Measurements from ENCODE around the gene PEX14. TPM values are rescaled to one million over a fixed set of nuclear protein-coding genes. Genes with fewer than 3 reads are reported as not detected.

The PEX14 gene
- total and polyA plus RNA-seq, 2 experiments from 2014 or later: 10.0 to 20.9 TPM

- Histone ChIP-seq H2AFZ (no peak overlapping the region), H3K4me3 (no peak overlapping the region), H3K79me2 (peaks cover 82% of the 10 kb centered on the region), H3K4me1 (ENCODE audit: insufficient read depth) (peaks cover 19% of the 10 kb centered on the region), H3K27me3 (no peaks in the 10 kb centered on the region), H3K27ac (no peak overlapping the region), H3K9me3 (ENCODE audit: low read depth) (no peaks in the 10 kb centered on the region), H4K20me1 (ENCODE audit: insufficient read depth, poor library complexity, severe bottlenecking) (peaks cover 50% of the 10 kb centered on the region), H3K36me3 (replicated peaks; ENCODE audit: insufficient read depth, low read depth) (no peaks in the 10 kb centered on the region), H3K4me2 (no peak overlapping the region), H3K9me2 (replicated peaks; ENCODE audit: insufficient read depth) (no peaks in the 10 kb centered on the region)
- WGBS (ENCODE audit: low lambda C conversion rate, missing lambda C conversion rate): 83% methylated on average over 6 of the region's 6 CpGs
- no peak for DNase-seq (ENCODE audit: low spot score)
- TF ChIP-seq CTCF (IDR thresholded peaks at IDR 0.05; ENCODE audit: poor library complexity) (no peak), EZH2phosphoT487 (IDR thresholded peaks at IDR 0.05; ENCODE audit: low read depth, severe bottlenecking, unreplicated experiment) (no peak), EZH2 (IDR thresholded peaks at IDR 0.05; ENCODE audit: borderline replicate concordance) (no peak)
These were observed 35.2 kb downstream of the PEX14 start for GRCh38 chr1:10509809-10510509.

DNA sequence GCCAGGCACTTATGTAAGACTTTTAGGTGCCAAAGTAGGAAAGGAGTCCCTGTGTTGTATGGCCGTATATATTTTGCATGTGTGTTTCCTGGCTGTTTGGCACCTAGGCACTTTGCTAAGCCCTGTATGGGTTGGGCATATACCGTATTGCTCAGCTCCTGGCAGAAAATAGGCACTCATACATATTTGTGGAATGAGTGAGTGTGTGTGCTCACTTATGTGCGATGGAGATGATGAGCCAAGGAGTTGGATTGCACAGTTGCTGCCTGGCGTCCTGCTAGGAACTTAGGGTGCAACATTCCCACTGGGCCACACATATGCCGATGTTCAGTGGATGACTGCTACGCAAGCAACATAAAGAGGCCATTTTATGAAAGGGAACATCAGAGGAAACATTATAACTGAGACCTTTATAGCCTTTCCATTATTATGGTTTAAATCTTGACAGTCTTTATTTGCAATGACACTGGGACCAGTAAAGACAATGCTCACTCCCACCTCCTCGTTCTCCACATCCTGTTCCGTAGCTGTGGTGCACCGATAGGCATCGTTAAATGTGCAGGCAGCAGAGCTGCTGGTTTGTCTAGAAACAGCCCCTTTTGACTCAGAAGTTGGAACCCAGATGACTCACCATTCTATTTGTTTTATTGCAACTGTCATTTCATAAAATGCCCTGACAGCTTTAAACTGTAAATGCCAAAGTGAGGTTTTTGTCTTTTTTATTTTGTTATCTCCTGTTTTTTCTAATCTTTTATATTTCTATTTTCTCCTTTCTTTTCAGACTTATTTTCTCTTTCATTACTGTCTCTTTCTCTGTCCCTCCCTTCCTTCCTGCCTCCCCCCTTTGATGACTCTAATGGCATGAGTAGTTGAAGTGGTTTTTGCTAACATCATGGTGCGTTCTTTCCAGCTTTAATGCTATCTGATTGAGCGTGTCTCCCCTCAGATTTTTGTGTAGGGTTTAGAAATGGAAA, 36.1 kb downstream of the PEX14 start:
- Histone ChIP-seq H2AFZ (no peak overlapping the region), H3K27ac (no peak overlapping the region), H3K4me3 (no peak overlapping the region), H3K27me3 (no peaks in the 10 kb centered on the region), H3K9me2 (replicated peaks; ENCODE audit: insufficient read depth) (no peaks in the 10 kb centered on the region), H4K20me1 (ENCODE audit: insufficient read depth, poor library complexity, severe bottlenecking) (peaks cover 55% of the 10 kb centered on the region), H3K79me2 (peaks cover 82% of the 10 kb centered on the region), H3K36me3 (replicated peaks; ENCODE audit: insufficient read depth, low read depth) (no peaks in the 10 kb centered on the region), H3K4me2 (no peak overlapping the region), H3K9me3 (ENCODE audit: low read depth) (no peaks in the 10 kb centered on the region), H3K4me1 (ENCODE audit: insufficient read depth) (peaks cover 22% of the 10 kb centered on the region)
- TF ChIP-seq EZH2 (IDR thresholded peaks at IDR 0.05; ENCODE audit: borderline replicate concordance) (no peak), EZH2phosphoT487 (IDR thresholded peaks at IDR 0.05; ENCODE audit: low read depth, severe bottlenecking, unreplicated experiment) (no peak), CTCF (IDR thresholded peaks at IDR 0.05; ENCODE audit: poor library complexity) (no peak)
- WGBS (ENCODE audit: low lambda C conversion rate, missing lambda C conversion rate): 68% methylated on average over 12 of the region's 12 CpGs
- peak; percentile 47 for DNase-seq (ENCODE audit: low spot score)

GRCh38 chr1:10511494-10511885, 36.7 kb downstream of the PEX14 start:
- TF ChIP-seq EZH2 (IDR thresholded peaks at IDR 0.05; ENCODE audit: borderline replicate concordance) (no peak), EZH2phosphoT487 (IDR thresholded peaks at IDR 0.05; ENCODE audit: low read depth, severe bottlenecking, unreplicated experiment) (no peak)
- Histone ChIP-seq H4K20me1 (ENCODE audit: insufficient read depth, poor library complexity, severe bottlenecking) (peaks cover 55% of the 10 kb centered on the region), H2AFZ (no peak overlapping the region), H3K4me2 (no peak overlapping the region), H3K36me3 (replicated peaks; ENCODE audit: insufficient read depth, low read depth) (no peaks in the 10 kb centered on the region), H3K9me3 (ENCODE audit: low read depth) (no peaks in the 10 kb centered on the region), H3K27me3 (no peaks in the 10 kb centered on the region), H3K9me2 (replicated peaks; ENCODE audit: insufficient read depth) (no peaks in the 10 kb centered on the region), H3K27ac (no peak overlapping the region), H3K79me2 (peaks cover 82% of the 10 kb centered on the region), H3K4me1 (ENCODE audit: insufficient read depth) (peaks cover 24% of the 10 kb centered on the region), H3K4me3 (no peak overlapping the region)
- no peak for DNase-seq (ENCODE audit: low spot score)
- 75% methylated on average over 3 of the region's 3 CpGs for WGBS (ENCODE audit: low lambda C conversion rate, missing lambda C conversion rate)

GRCh38 chr1:10513199-10513598, 38.4 kb downstream of the PEX14 start:
- Histone ChIP-seq H2AFZ (no peak overlapping the region), H3K4me3 (no peak overlapping the region), H3K79me2 (peaks cover 94% of the 10 kb centered on the region), H3K27me3 (no peaks in the 10 kb centered on the region), H3K9me2 (replicated peaks; ENCODE audit: insufficient read depth) (no peaks in the 10 kb centered on the region), H3K9me3 (ENCODE audit: low read depth) (no peaks in the 10 kb centered on the region), H3K36me3 (replicated peaks; ENCODE audit: insufficient read depth, low read depth) (no peaks in the 10 kb centered on the region), H3K4me2 (no peak overlapping the region), H3K4me1 (ENCODE audit: insufficient read depth) (peaks cover 24% of the 10 kb centered on the region), H3K27ac (no peak overlapping the region), H4K20me1 (ENCODE audit: insufficient read depth, poor library complexity, severe bottlenecking) (peaks cover 47% of the 10 kb centered on the region)
- no peak for TF ChIP-seq EZH2 (IDR thresholded peaks at IDR 0.05; ENCODE audit: borderline replicate concordance)
- TF ChIP-seq EZH2phosphoT487 (IDR thresholded peaks at IDR 0.05; ENCODE audit: low read depth, severe bottlenecking, unreplicated experiment): no peak
- no peak for TF ChIP-seq CTCF (IDR thresholded peaks at IDR 0.05; ENCODE audit: poor library complexity)
- 91% methylated on average over 5 of the region's 5 CpGs for WGBS (ENCODE audit: low lambda C conversion rate, missing lambda C conversion rate)
- DNase-seq (ENCODE audit: low spot score): no peak

Data from hepatocyte (in vitro differentiated cells).